SK-N-SH (cell line): Measurements from ENCODE around the gene GRIK3. TPM values are rescaled to one million over a fixed set of nuclear protein-coding genes. Genes with fewer than 3 reads are reported as not detected.

Experiments used
- CTCF ChIA-PET: fragments of 300-600, 350-600 bp; formaldehyde crosslinking; extraction: SDS; loops from one replicate; lab custom pipeline; 2021; lab: Yijun Ruan, JAX
- POLR2A ChIA-PET: fragments of 350-600 bp; sonication (Branson Sonifier 250); formaldehyde crosslinking; extraction: SDS; loops from one replicate; lab custom pipeline; 2020; ENCODE audit warnings: antibody characterized with exemption, inconsistent platforms; lab: Yijun Ruan, JAX
- DNase-seq: peaks from one replicate; pipeline ENCODE4 v3.0.0; 2012
- H2AFZ ChIP-seq: fragments of 200-600 bp; sonication (generic); 2 replicates; pipeline ENCODE4 v1.8.1; 2016; ENCODE audit warnings: antibody characterized with exemption, mild to moderate bottlenecking, low read depth
- H3F3A ChIP-seq: fragments of 200-600 bp; sonication (generic); replicated peaks from 2 replicates; pipeline ENCODE3; 2016; ENCODE audit warnings: antibody characterized with exemption, mild to moderate bottlenecking; ENCODE audit not compliant: insufficient read depth
- H3K27ac ChIP-seq, 2 experiments: fragments of 200-500 bp in 1 of 2; fragments of 200-600 bp in 1 of 2; sonication (Bioruptor generic) in 1 of 2; sonication (generic), shearing (Covaris generic) in 1 of 2; 2 replicates each; pipeline versions ENCODE4 v1.5.1 to v1.6.1; 2014 to 2016; ENCODE audit warnings: low read depth in 2 of 2, inconsistent platforms in 1 of 2, low read length in 1 of 2, mild to moderate bottlenecking in 1 of 2, mixed read lengths in 1 of 2
- H3K27me3 ChIP-seq: fragments of 200-600 bp; sonication (generic), shearing (Covaris generic); 2 replicates; pipeline ENCODE4 v1.6.1; 2016; ENCODE audit warnings: mixed run types; ENCODE audit not compliant: insufficient read depth
- H3K36me3 ChIP-seq, 2 experiments: fragments of 200-500 bp in 1 of 2; fragments of 200-600 bp in 1 of 2; sonication (Bioruptor generic) in 1 of 2; sonication (generic) in 1 of 2; replicated peaks in 1 of 2; 2 replicates each; pipeline versions ENCODE3 to v1.5.1; 2014 to 2016; ENCODE audit warnings: low read length in 1 of 2, mild to moderate bottlenecking in 1 of 2; ENCODE audit not compliant: insufficient read depth in 2 of 2, control insufficient read depth in 1 of 2
- H3K4me1 ChIP-seq, 2 experiments: fragments of 200-500 bp in 1 of 2; fragments of 200-600 bp in 1 of 2; sonication (Bioruptor generic) in 1 of 2; sonication (generic), shearing (Covaris generic) in 1 of 2; 2 replicates each; pipeline versions ENCODE4 v1.5.1 to v1.6.1; 2014 to 2016; ENCODE audit warnings: low read depth in 1 of 2, low read length in 1 of 2, mixed run types in 1 of 2; ENCODE audit not compliant: insufficient read depth in 2 of 2, control insufficient read depth in 1 of 2
- H3K4me2 ChIP-seq: fragments of 200-600 bp; sonication (generic), shearing (Covaris generic); 2 replicates; pipeline ENCODE4 v1.6.1; 2017; ENCODE audit warnings: mixed run types
- H3K4me3 ChIP-seq, 2 experiments: fragments of 200-500 bp in 1 of 2; fragments of 200-600 bp in 1 of 2; sonication (Bioruptor generic) in 1 of 2; sonication (generic), shearing (Covaris generic) in 1 of 2; 2 replicates each; pipeline versions ENCODE4 v1.5.1 to v1.8.1; 2014 to 2016; ENCODE audit warnings: low read depth in 2 of 2, inconsistent platforms in 1 of 2, low read length in 1 of 2, mild to moderate bottlenecking in 1 of 2, mixed read lengths in 1 of 2, moderate library complexity in 1 of 2
- H3K79me2 ChIP-seq: fragments of 200-600 bp; sonication (generic); 2 replicates; pipeline ENCODE4 v1.8.1; 2017; ENCODE audit warnings: mild to moderate bottlenecking; ENCODE audit not compliant: insufficient read depth
- H3K9ac ChIP-seq: fragments of 200-600 bp; sonication (generic); 2 replicates; pipeline ENCODE4 v1.6.1; 2017; ENCODE audit warnings: mixed run types
- H3K9me2 ChIP-seq: fragments of 200-600 bp; sonication (generic); 2 replicates; pipeline ENCODE4 v1.6.1; 2017; ENCODE audit warnings: mixed run types
- H3K9me3 ChIP-seq: fragments of 200-600 bp; sonication (generic); 2 replicates; pipeline ENCODE4 v1.6.1; 2017; ENCODE audit warnings: mixed run types, mild to moderate bottlenecking, moderate library complexity
- H4K20me1 ChIP-seq: fragments of 200-600 bp; sonication (generic); 2 replicates; pipeline ENCODE4 v1.6.1; 2017; ENCODE audit warnings: mild to moderate bottlenecking, mixed run types; ENCODE audit not compliant: insufficient read depth
- CHD2 ChIP-seq: fragments of 150-350 bp; IDR thresholded peaks from 2 replicates; pipeline ENCODE4 v1.6.1; 2018; ENCODE audit warnings: low read length; ENCODE audit not compliant: partially characterized antibody
- ELF1 ChIP-seq: IDR thresholded peaks from 2 replicates; pipeline ENCODE4 v1.4.0; 2012
- EZH2phosphoT487 ChIP-seq: fragments of 200-600 bp; sonication (generic); IDR thresholded peaks from 2 replicates; pipeline ENCODE4 v1.6.1; 2017; ENCODE audit warnings: low read depth, mixed run types, mild to moderate bottlenecking, antibody characterized with exemption, moderate library complexity, borderline replicate concordance
- FOSL2 ChIP-seq: IDR thresholded peaks from 2 replicates; pipeline ENCODE4 v1.4.0; 2012; ENCODE audit warnings: low read depth, mild to moderate bottlenecking, moderate library complexity, borderline replicate concordance
- FOXM1 ChIP-seq: IDR thresholded peaks from 2 replicates; pipeline ENCODE4 v1.4.0; 2012; ENCODE audit warnings: low read depth, mild to moderate bottlenecking
- GABPA ChIP-seq: IDR thresholded peaks from 2 replicates; pipeline ENCODE4 v1.4.0; 2012; ENCODE audit warnings: low read depth, mild to moderate bottlenecking
- JUND ChIP-seq: IDR thresholded peaks from 2 replicates; pipeline ENCODE4 v1.4.0; 2012
- MXI1 ChIP-seq: IDR thresholded peaks from 2 replicates; pipeline ENCODE4 v1.6.1; 2012; ENCODE audit warnings: mild to moderate bottlenecking, low read depth, low read length, improper control_type of control experiment
- RFX5 ChIP-seq: IDR thresholded peaks from 2 replicates; pipeline ENCODE4 v1.6.1; 2012; ENCODE audit warnings: mild to moderate bottlenecking, improper control_type of control experiment, low read length
- RXRA ChIP-seq: IDR thresholded peaks from 2 replicates; pipeline ENCODE4 v1.4.0; 2012; ENCODE audit warnings: low read depth, mild to moderate bottlenecking, borderline replicate concordance
- SMC3 ChIP-seq: IDR thresholded peaks from 2 replicates; pipeline ENCODE4 v1.6.1; 2012; ENCODE audit warnings: low read depth, low read length, improper control_type of control experiment
- TAF1 ChIP-seq: IDR thresholded peaks from 2 replicates; pipeline ENCODE4 v1.6.1; 2012; ENCODE audit warnings: low read depth, mild to moderate bottlenecking, low read length, moderate library complexity, borderline replicate concordance
- YY1 ChIP-seq: IDR thresholded peaks from 2 replicates; pipeline ENCODE4 v1.4.0; 2012; ENCODE audit warnings: low read depth, mild to moderate bottlenecking
- WGBS: methylation state at CpG from one replicate; pipeline ENCODE4 v1.1.6; 2017; ENCODE audit warnings: low lambda C conversion rate; 5-methylcytosine and 5-hydroxymethylcytosine counted together
- polyA plus RNA-seq, 3 experiments: library from polyadenylated mRNA; depleted of rRNA; stranded (reverse); fragments of >200 nt; gene quantifications; 2 replicates each; pipeline ENCODE4 v1.2.3, GENCODE V29; 2012
- TF ChIP-seq, protein P1 (sequence below): fragments of 150-350 bp; IDR thresholded peaks from 2 replicates; pipeline ENCODE4 v1.6.1; 2017; ENCODE audit warnings: antibody characterized with exemption, low read length, low read depth, borderline replicate concordance
- TF ChIP-seq, protein P2 (sequence below): fragments of 150-350 bp; IDR thresholded peaks from 2 replicates; pipeline ENCODE4 v1.6.1; 2016; ENCODE audit warnings: mild to moderate bottlenecking, low read depth, low read length
- TF ChIP-seq, protein P3 (sequence below): fragments of 200-600 bp; sonication (generic); IDR thresholded peaks from 2 replicates; pipeline ENCODE4 v1.6.1; 2017; ENCODE audit warnings: antibody characterized with exemption, mild to moderate bottlenecking, moderate library complexity
- TF ChIP-seq, protein P4 (sequence below): IDR thresholded peaks from 2 replicates; pipeline ENCODE4 v1.4.0; 2012; ENCODE audit warnings: low read depth, borderline replicate concordance

Gene GRIK3
- polyA plus RNA-seq, 1 of the 3 experiments (the other 2 are of a cell fraction), result not detected

DNA sequence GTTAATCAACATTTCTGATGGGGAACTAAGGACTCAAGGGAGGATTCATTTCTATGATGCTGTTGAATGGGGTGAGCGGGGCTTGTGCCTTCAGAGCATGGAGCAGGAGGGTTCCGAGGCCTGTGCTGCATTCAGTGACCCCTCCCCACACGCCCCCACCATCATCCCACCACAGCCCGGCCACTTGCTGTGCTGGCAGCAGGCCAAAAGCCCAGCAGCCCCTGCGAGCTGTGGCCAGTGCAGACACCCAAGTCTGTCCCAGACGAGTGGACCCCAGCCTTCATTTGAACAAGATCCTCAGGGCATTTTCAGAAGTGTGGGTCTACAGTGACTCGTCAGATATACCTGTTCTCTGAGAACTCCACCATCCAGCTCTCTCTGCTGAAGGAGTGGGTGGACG is 242.0 kb downstream of the GRIK3 start:
- Histone ChIP-seq H3K4me2 (no peak overlapping the region), H3K27ac (no peak overlapping the region), H3K36me3 (no peaks in the 10 kb centered on the region), H3K4me3 (no peak overlapping the region), H3K9me3 (no peaks in the 10 kb centered on the region), H3K27me3 (no peaks in the 10 kb centered on the region), H3K79me2 (no peaks in the 10 kb centered on the region), H4K20me1 (no peaks in the 10 kb centered on the region), H3K9ac (no peak overlapping the region), H3K9me2 (no peaks in the 10 kb centered on the region), H3F3A (no peaks in the 10 kb centered on the region), H3K4me1 (peaks cover 0 to 12% of the 10 kb centered on the region in 2 experiments; a peak in 2 of 4 replicates), H2AFZ (no peak overlapping the region)
- ChIA-PET CTCF (interaction anchor here (0.7 kb wide), 1 partner anchor 72 kb away, joined by 3 read pairs; no protein-coding TSS in a partner anchor), POLR2A (no interaction called here)
- no peak for TF ChIP-seq RFX5
- no peak for TF ChIP-seq RXRA
- no peak for TF ChIP-seq GABPA
- TF ChIP-seq CHD2, result no peak
- TF ChIP-seq, protein P1, sequence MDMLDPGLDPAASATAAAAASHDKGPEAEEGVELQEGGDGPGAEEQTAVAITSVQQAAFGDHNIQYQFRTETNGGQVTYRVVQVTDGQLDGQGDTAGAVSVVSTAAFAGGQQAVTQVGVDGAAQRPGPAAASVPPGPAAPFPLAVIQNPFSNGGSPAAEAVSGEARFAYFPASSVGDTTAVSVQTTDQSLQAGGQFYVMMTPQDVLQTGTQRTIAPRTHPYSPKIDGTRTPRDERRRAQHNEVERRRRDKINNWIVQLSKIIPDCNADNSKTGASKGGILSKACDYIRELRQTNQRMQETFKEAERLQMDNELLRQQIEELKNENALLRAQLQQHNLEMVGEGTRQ, result no peak
- TF ChIP-seq, protein P2, sequence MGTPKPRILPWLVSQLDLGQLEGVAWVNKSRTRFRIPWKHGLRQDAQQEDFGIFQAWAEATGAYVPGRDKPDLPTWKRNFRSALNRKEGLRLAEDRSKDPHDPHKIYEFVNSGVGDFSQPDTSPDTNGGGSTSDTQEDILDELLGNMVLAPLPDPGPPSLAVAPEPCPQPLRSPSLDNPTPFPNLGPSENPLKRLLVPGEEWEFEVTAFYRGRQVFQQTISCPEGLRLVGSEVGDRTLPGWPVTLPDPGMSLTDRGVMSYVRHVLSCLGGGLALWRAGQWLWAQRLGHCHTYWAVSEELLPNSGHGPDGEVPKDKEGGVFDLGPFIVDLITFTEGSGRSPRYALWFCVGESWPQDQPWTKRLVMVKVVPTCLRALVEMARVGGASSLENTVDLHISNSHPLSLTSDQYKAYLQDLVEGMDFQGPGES, result no peak
- no peak for TF ChIP-seq FOSL2
- no peak for TF ChIP-seq JUND
- DNase-seq, result no peak
- 15% methylated on average over 6 of the region's 8 CpGs for WGBS

DNA sequence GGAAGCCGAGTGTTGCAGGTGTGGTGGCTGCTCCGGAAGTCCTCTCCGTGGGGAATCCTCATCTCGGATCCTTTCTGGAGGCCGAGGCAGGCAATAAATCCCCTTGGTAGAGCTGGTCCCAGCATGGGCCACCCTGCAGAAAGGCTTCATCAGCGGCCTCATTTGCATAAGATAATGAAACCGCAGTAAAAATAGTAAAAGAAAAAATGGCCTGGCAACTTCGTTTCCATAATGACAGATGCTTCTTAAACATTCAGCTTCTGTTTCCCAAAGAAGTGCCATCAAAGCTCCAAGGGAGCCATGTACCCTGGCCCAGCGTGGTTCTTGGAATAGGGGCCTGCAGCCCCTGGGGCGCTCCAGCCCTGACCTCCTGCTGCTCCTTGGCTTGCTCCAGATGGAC is 244.1 kb downstream of the GRIK3 start:
- POLR2A ChIA-PET, result no interaction called here
- Histone ChIP-seq H3K27ac (no peak overlapping the region), H3K27me3 (no peaks in the 10 kb centered on the region), H3K79me2 (no peaks in the 10 kb centered on the region), H3K4me1 (peaks cover 0 to 15% of the 10 kb centered on the region in 2 experiments; a peak in 2 of 4 replicates), H3K4me3 (no peak overlapping the region), H3K4me2 (no peak overlapping the region), H3K9me2 (no peaks in the 10 kb centered on the region), H2AFZ (no peak overlapping the region), H3F3A (no peaks in the 10 kb centered on the region), H3K9ac (no peak overlapping the region), H4K20me1 (no peaks in the 10 kb centered on the region), H3K9me3 (no peaks in the 10 kb centered on the region)
- 22% methylated on average over 9 of the region's 10 CpGs for WGBS
- CTCF ChIA-PET, result interaction anchor here (1.0 to 2.5 kb wide), 4 partner anchors 11 to 91 kb away, joined by 3 to 7 read pairs (median 4); no protein-coding TSS in a partner anchor
- no peak for TF ChIP-seq TAF1
- no peak for TF ChIP-seq RXRA
- no peak for TF ChIP-seq GABPA
- no peak for TF ChIP-seq ELF1
- no peak for TF ChIP-seq YY1
- TF ChIP-seq, protein P3, sequence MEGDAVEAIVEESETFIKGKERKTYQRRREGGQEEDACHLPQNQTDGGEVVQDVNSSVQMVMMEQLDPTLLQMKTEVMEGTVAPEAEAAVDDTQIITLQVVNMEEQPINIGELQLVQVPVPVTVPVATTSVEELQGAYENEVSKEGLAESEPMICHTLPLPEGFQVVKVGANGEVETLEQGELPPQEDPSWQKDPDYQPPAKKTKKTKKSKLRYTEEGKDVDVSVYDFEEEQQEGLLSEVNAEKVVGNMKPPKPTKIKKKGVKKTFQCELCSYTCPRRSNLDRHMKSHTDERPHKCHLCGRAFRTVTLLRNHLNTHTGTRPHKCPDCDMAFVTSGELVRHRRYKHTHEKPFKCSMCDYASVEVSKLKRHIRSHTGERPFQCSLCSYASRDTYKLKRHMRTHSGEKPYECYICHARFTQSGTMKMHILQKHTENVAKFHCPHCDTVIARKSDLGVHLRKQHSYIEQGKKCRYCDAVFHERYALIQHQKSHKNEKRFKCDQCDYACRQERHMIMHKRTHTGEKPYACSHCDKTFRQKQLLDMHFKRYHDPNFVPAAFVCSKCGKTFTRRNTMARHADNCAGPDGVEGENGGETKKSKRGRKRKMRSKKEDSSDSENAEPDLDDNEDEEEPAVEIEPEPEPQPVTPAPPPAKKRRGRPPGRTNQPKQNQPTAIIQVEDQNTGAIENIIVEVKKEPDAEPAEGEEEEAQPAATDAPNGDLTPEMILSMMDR, result no peak
- no peak for TF ChIP-seq CHD2
- TF ChIP-seq MXI1, result no peak
- no peak for TF ChIP-seq FOXM1
- TF ChIP-seq, protein P4, sequence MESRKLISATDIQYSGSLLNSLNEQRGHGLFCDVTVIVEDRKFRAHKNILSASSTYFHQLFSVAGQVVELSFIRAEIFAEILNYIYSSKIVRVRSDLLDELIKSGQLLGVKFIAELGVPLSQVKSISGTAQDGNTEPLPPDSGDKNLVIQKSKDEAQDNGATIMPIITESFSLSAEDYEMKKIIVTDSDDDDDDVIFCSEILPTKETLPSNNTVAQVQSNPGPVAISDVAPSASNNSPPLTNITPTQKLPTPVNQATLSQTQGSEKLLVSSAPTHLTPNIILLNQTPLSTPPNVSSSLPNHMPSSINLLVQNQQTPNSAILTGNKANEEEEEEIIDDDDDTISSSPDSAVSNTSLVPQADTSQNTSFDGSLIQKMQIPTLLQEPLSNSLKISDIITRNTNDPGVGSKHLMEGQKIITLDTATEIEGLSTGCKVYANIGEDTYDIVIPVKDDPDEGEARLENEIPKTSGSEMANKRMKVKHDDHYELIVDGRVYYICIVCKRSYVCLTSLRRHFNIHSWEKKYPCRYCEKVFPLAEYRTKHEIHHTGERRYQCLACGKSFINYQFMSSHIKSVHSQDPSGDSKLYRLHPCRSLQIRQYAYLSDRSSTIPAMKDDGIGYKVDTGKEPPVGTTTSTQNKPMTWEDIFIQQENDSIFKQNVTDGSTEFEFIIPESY, result no peak
- TF ChIP-seq SMC3, result no peak
- TF ChIP-seq EZH2phosphoT487, result no peak
- TF ChIP-seq, all 33 proteins: peak for 0
- no peaks in the 10 kb centered on the region for H3K36me3 ChIP-seq
- no peak for DNase-seq
